HEK293T (cell line): ENCODE data around the gene C1orf185.
"Not testable (repeated sequence)": the region's sequence is repeated elsewhere in the genome, so short reads cannot be mapped to it uniquely, and the experiment has no call there.

Source experiments
- CTCF ChIA-PET: fragments of 350-600 bp; formaldehyde crosslinking; extraction: SDS; loops from one replicate; lab custom pipeline; 2021; ENCODE audit warnings: antibody characterized with exemption, inconsistent platforms; lab: Yijun Ruan, JAX
- POLR2A ChIA-PET: fragments of 350-600 bp; formaldehyde crosslinking; extraction: SDS; loops from one replicate; lab custom pipeline; 2020; ENCODE audit warnings: antibody characterized with exemption, inconsistent platforms; lab: Yijun Ruan, JAX
- DNase-seq: peaks from one replicate; pipeline ENCODE4 v3.0.0; 2012; ENCODE audit warnings: mixed read lengths; ENCODE audit errors: extremely low spot score
- ARNT ChIP-seq: fragments of 450-650 bp; IDR thresholded peaks from 2 replicates; pipeline ENCODE4 v1.6.1; 2017; ENCODE audit warnings: mild to moderate bottlenecking
- BHLHE40 ChIP-seq: fragments of 450-650 bp; IDR thresholded peaks from 2 replicates; pipeline ENCODE4 v1.6.1; 2016; ENCODE audit warnings: mild to moderate bottlenecking, moderate library complexity, borderline replicate concordance
- CTBP1 ChIP-seq: fragments of 450-650 bp; IDR thresholded peaks from 2 replicates; pipeline ENCODE4 v1.6.1; 2016; ENCODE audit warnings: borderline replicate concordance
- ELF4 ChIP-seq: fragments of 450-650 bp; IDR thresholded peaks from 2 replicates; pipeline ENCODE4 v1.6.1; 2017; ENCODE audit warnings: antibody characterized with exemption
- FOXA1 ChIP-seq: fragments of 450-650 bp; IDR thresholded peaks from 2 replicates; pipeline ENCODE4 v1.6.1; 2016; ENCODE audit warnings: mild to moderate bottlenecking
- FOXK2 ChIP-seq: fragments of 450-650 bp; IDR thresholded peaks from 2 replicates; pipeline ENCODE4 v1.6.1; 2016; ENCODE audit warnings: mild to moderate bottlenecking
- FOXM1 ChIP-seq: fragments of 450-650 bp; IDR thresholded peaks from 2 replicates; pipeline ENCODE4 v1.6.1; 2017; ENCODE audit warnings: mild to moderate bottlenecking, borderline replicate concordance
- HDGF ChIP-seq: fragments of 450-650 bp; IDR thresholded peaks from 2 replicates; pipeline ENCODE4 v1.6.1; 2017; ENCODE audit warnings: antibody characterized with exemption, borderline replicate concordance
- L3MBTL2 ChIP-seq: fragments of 450-650 bp; conservative IDR thresholded peaks from 2 replicates; pipeline ENCODE4 v1.6.1; 2016; ENCODE audit warnings: mild to moderate bottlenecking
- LEF1 ChIP-seq: fragments of 450-650 bp; IDR thresholded peaks from 2 replicates; pipeline ENCODE4 v1.6.1; 2017; ENCODE audit warnings: mild to moderate bottlenecking, borderline replicate concordance
- NFRKB ChIP-seq: fragments of 450-650 bp; IDR thresholded peaks from 2 replicates; pipeline ENCODE4 v1.6.1; 2016; ENCODE audit warnings: mild to moderate bottlenecking, moderate library complexity
- SP1 ChIP-seq: fragments of 450-650 bp; IDR thresholded peaks from 2 replicates; pipeline ENCODE4 v1.6.1; 2017
- SUZ12 ChIP-seq: fragments of 450-650 bp; IDR thresholded peaks from 2 replicates; pipeline ENCODE4 v1.6.1; 2016; ENCODE audit warnings: mild to moderate bottlenecking
- TARDBP ChIP-seq: fragments of 450-650 bp; IDR thresholded peaks from 2 replicates; pipeline ENCODE4 v1.6.1; 2016
- ZNF384 ChIP-seq: fragments of 450-650 bp; IDR thresholded peaks from 2 replicates; pipeline ENCODE4 v1.6.1; 2016
- TF ChIP-seq, protein P1 (sequence below): fragments of 450-650 bp; IDR thresholded peaks from 2 replicates; pipeline ENCODE4 v1.6.1; 2016

The C1orf185 gene

DNA sequence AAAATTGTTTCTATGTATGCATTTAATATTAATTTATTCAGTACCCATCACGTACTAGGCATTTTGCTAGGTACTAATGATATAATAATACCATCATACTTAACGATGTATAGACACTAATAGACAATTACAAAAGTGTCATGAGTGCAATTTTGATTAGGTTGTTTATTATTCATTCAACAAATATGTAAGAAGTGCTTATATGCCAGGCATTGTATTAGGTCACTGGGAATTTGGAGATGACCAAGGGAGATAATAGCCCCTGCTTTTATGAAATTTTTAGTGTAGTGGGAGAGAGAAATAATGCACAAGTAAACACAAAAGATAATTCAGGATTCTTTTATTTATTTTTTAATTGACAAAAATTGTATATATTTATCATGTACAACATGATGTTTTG is 18.6 kb downstream of the C1orf185 start:
- ChIA-PET CTCF (interaction anchor here (0.6 kb wide), 1 partner anchor 80 kb away, joined by 3 read pairs; no protein-coding TSS in a partner anchor), POLR2A (no interaction called here)
- TF ChIP-seq ELF4 = no peak
- no peak for TF ChIP-seq NFRKB
- no peak for TF ChIP-seq TARDBP
- TF ChIP-seq FOXK2 = no peak
- no peak for TF ChIP-seq CTBP1
- TF ChIP-seq SP1 = no peak
- no peak for TF ChIP-seq HDGF
- TF ChIP-seq ZNF384 = no peak

DNA sequence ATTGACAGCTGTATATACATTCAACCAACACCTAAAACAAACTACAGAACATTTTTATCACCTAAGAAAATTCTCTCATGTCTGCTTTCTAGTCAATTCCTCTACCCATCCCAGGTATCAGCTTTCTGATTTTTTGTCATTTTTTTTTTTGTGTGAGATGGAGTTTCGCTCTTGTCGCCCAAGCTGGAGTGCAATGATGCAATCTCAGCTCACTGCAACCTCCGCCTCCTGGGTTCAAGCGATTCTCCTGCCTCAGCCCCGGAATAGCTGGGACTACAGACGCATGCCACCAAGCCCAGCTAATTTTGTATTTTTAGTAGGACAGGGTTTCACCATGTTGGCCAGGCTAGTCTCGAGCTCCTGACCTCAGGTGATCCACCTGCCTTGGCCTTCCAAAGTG is 25.1 kb downstream of the C1orf185 start:
- DNase-seq, POLR2A ChIA-PET, CTCF ChIA-PET: not testable (repeated sequence)

More for the DNA sequence above, 18.6 kb downstream of the C1orf185 start:
- no peak for DNase-seq

DNA sequence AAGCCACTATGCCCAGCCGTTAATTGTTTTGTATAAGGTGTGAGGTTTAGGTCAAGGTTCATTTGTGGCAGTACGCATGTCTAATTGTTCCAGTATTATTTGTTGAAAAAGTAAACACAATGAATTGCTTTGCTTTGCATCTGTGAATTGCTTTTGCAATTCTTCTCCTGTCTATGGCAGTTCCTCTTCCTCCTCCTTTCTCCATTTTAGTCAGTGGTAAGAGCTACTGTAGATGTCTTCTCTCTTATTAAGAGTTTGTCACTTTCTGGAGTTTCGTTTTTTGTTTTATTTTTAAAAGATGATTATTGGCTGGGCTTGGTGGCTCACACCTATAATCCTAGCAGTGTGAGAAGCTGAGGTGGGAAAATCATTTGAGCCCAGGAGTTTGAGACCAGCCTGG is 29.2 kb downstream of the C1orf185 start:
- CTCF ChIA-PET = no interaction called here
- no peak for DNase-seq
- POLR2A ChIA-PET = no interaction called here
- TF ChIP-seq ELF4 = no peak
- TF ChIP-seq TARDBP = no peak
- no peak for TF ChIP-seq FOXK2
- no peak for TF ChIP-seq SUZ12
- TF ChIP-seq ARNT = no peak
- no peak for TF ChIP-seq HDGF
- no peak for TF ChIP-seq BHLHE40
- TF ChIP-seq LEF1 = no peak
- TF ChIP-seq NFRKB = no peak
- TF ChIP-seq, protein P1, sequence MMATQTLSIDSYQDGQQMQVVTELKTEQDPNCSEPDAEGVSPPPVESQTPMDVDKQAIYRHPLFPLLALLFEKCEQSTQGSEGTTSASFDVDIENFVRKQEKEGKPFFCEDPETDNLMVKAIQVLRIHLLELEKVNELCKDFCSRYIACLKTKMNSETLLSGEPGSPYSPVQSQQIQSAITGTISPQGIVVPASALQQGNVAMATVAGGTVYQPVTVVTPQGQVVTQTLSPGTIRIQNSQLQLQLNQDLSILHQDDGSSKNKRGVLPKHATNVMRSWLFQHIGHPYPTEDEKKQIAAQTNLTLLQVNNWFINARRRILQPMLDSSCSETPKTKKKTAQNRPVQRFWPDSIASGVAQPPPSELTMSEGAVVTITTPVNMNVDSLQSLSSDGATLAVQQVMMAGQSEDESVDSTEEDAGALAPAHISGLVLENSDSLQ = no peak

DNA sequence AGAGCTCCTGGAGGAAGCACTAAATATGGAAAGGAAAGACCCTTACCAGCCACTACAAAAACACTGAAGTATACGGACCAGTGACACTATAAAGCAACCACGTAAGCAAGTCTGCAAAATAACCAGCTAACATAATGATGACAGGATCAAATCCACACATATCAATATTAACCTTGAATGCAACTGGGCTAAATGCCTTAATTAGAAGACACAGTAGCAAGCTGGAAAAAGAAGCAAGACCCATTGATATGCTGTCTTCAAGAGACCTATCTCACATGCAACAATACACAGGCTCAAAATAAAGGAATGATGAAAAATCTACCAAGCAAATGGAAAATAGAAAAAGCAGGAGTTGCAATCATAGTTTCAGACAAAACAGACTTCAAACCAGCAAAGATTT is 31.0 kb downstream of the C1orf185 start:
- POLR2A ChIA-PET = no interaction called here
- CTCF ChIA-PET = no interaction called here
- DNase-seq = no peak
- no peak for TF ChIP-seq FOXM1
- TF ChIP-seq FOXA1 = no peak
- no peak for TF ChIP-seq CTBP1
- TF ChIP-seq, protein P1 = no peak

DNA sequence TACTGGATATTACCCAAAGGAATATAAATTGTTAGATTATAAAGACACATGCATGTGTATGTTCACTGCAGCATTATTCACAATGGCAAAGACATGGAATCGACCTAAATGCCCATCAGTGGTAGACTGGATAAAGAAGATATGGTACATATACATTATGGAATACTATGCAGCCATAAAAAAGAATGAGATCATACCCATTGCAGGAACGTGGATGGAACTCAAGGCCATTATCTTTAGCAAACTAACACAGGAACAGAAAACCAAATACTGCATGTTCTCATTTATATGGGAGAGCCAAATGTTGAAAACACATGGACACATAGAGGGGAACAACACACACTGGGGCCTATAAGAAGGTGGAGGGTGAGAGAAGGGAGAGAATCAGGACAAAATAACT is 35.7 kb downstream of the C1orf185 start:
- DNase-seq, POLR2A ChIA-PET, CTCF ChIA-PET: not testable (repeated sequence)

DNA sequence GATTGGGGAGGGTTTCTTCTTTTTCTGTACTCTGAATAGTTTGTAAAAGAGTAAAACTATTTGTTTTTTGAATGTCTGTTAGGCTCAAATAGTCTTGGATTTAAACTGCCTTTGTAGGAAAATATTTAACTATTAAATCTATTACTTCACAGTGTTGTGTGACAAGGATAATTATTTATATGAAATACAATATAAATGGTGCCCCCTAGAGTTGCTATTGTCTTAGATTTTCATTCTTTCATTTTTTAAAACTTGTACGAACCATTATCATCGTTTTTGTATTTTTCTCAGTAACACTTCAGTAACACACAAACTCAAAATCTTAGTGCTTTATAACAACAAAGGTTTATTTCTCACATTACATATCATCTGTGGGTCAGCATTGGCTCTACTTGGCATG is 37.4 kb downstream of the C1orf185 start:
- ChIA-PET POLR2A (no interaction called here), CTCF (interaction anchor here (1.0 kb wide), 1 partner anchor 51 kb away, joined by 3 read pairs; no protein-coding TSS in a partner anchor)
- DNase-seq = no peak
- TF ChIP-seq FOXM1 (no peak), ARNT (no peak), SP1 (no peak), BHLHE40 (no peak), FOXA1 (no peak), FOXK2 (no peak), ZNF384 (no peak), CTBP1 (no peak), L3MBTL2 (no peak), ELF4 (no peak)
- TF ChIP-seq, protein P1 = no peak

DNA sequence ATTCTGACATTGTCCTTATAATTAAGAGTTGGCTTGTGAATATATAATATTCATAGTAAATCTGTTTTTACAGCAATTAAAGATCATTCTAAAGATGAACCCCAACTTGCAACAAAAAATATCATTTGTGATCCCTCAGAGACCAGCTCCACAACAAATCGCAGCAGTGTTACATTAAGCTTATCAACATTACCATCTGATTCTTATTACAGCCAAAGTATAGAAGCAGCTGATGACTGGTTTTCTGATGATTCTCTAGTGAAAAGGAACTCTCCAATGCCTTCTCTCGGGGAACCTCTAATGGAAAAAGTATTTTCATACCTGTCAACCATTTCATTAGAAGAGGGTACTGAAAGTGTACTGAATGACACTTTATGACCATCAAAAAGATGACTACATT is 45.4 kb downstream of the C1orf185 start:
- ChIA-PET POLR2A (no interaction called here), CTCF (interaction anchor here (0.5 to 0.6 kb wide), 2 partner anchors 137 to 1611 kb away, joined by 5 to 8 read pairs; no protein-coding TSS in a partner anchor)
- DNase-seq = no peak
- TF ChIP-seq ZNF384 (no peak), BHLHE40 (no peak), LEF1 (no peak), NFRKB (no peak), SP1 (no peak), CTBP1 (no peak), HDGF (no peak), SUZ12 (no peak), FOXK2 (no peak), FOXA1 (no peak), ELF4 (no peak), FOXM1 (no peak)
- TF ChIP-seq, protein P1 = no peak
